Tibial nerve (tissue), 4 donors: ENCODE results near the gene DNAI2. TPM values are rescaled to one million over a fixed set of nuclear protein-coding genes. Genes with fewer than 3 reads are reported as not detected.

Experiments
- DNase-seq, 2 donors: peaks; one replicate each; pipeline ENCODE4 v3.0.0-alpha.2; 2019; ENCODE audit warnings: low spot score in 2 of 2
- H3K27ac ChIP-seq, 4 donors: fragments of 200-600 bp; sonication (generic) in 3 of 4; one replicate each; pipeline ENCODE4 v1.5.1; 2017 to 2019; ENCODE audit warnings: mild to moderate bottlenecking in 1 of 4
- H3K27me3 ChIP-seq, 2 donors: fragments of 200-600 bp; sonication (generic) in 1 of 2; one replicate each; pipeline versions ENCODE4 v1.5.1 to v1.6.0; 2017 to 2019
- H3K36me3 ChIP-seq, 3 donors: fragments of 200-600 bp; sonication (generic); one replicate each; pipeline ENCODE4 v1.5.1; 2018 to 2019
- H3K4me1 ChIP-seq, 4 donors: fragments of 200-600 bp; sonication (generic) in 3 of 4; one replicate each; pipeline ENCODE4 v1.5.1; 2017 to 2019
- H3K4me3 ChIP-seq, 4 donors: fragments of 200-600 bp; sonication (generic) in 3 of 4; one replicate each; pipeline ENCODE4 v1.5.1; 2017 to 2019; ENCODE audit warnings: mild to moderate bottlenecking in 1 of 4, moderate library complexity in 1 of 4
- H3K9me3 ChIP-seq, 4 donors: fragments of 200-600 bp; sonication (generic) in 3 of 4; one replicate each; pipeline ENCODE4 v1.5.1; 2017 to 2019
- CTCF ChIP-seq, 5 experiments: fragments of 200-600 bp in 3 of 5; fragments of 450-650 bp in 2 of 5; sonication (generic) in 3 of 5; IDR thresholded peaks; one replicate each; pipeline ENCODE4 v1.5.1; 2016 to 2019; ENCODE audit warnings: antibody characterized with exemption in 5 of 5, mild to moderate bottlenecking in 3 of 5, moderate library complexity in 2 of 5
- EP300 ChIP-seq, 2 donors: sonication (generic); formaldehyde crosslinking; IDR thresholded peaks; one replicate each; pipeline ENCODE4 v1.6.1; 2017; ENCODE audit warnings: antibody characterized with exemption in 2 of 2, mild to moderate bottlenecking in 1 of 2
- POLR2A ChIP-seq, 2 donors: fragments of 450-650 bp; IDR thresholded peaks; one replicate each; pipeline ENCODE4 v1.6.1; 2017; ENCODE audit warnings: antibody characterized with exemption in 2 of 2, mild to moderate bottlenecking in 2 of 2, moderate library complexity in 2 of 2
- WGBS, 2 donors: methylation state at CpG; one replicate each; pipeline ENCODE4 v1.1.5; 2018; 5-methylcytosine and 5-hydroxymethylcytosine counted together
- total RNA-seq, 4 donors: library from RNA; depleted of rRNA; stranded (reverse); fragments of >200 nt; gene quantifications; one replicate each; pipeline ENCODE4 v1.1.0, GENCODE V29; 2016

DNAI2 gene
- total RNA-seq, 4 donors from 2014 or later: 0.60 TPM; not detected in 3

GRCh38 chr17:74250324-74250995, 23.6 kb upstream of the DNAI2 start:
- no peak for TF ChIP-seq EP300 (IDR thresholded peaks at IDR 0.05)
- TF ChIP-seq POLR2A (IDR thresholded peaks at IDR 0.05): no peak
- TF ChIP-seq CTCF (IDR thresholded peaks at IDR 0.05): no peak
- WGBS, 2 donors: 52 to 64% methylated on average over 12 of the region's 12 CpGs
- peaks cover 0 to 14% (median 2%) of the 10 kb centered on the region in 4 donors for H3K4me1 ChIP-seq
- no peak overlapping the region for H3K4me3 ChIP-seq
- DNase-seq: no peak
- no peaks in the 10 kb centered on the region for H3K27me3 ChIP-seq
- peaks cover 0 to 76% (median 0%) of the 10 kb centered on the region in 3 donors for H3K36me3 ChIP-seq
- H3K27ac ChIP-seq: no peak overlapping the region
- no peaks in the 10 kb centered on the region for H3K9me3 ChIP-seq

- Histone ChIP-seq H3K4me1 (peaks cover 0 to 8% (median 1%) of the 10 kb centered on the region in 4 donors), H3K36me3 (peaks cover 0 to 82% (median 0%) of the 10 kb centered on the region in 3 donors), H3K27ac (no peak overlapping the region), H3K4me3 (no peak overlapping the region), H3K9me3 (no peaks in the 10 kb centered on the region), H3K27me3 (no peaks in the 10 kb centered on the region)
- 87% methylated on average over 7 of the region's 8 CpGs for WGBS, 2 donors
- no peak for DNase-seq
- TF ChIP-seq POLR2A (IDR thresholded peaks at IDR 0.05): no peak
- no peak for TF ChIP-seq CTCF (IDR thresholded peaks at IDR 0.05)
These were observed 23.0 kb upstream of the DNAI2 start for GRCh38 chr17:74251051-74251450.

GRCh38 chr17:74251569-74251968, 22.5 kb upstream of the DNAI2 start:
- Histone ChIP-seq H3K36me3 (peaks cover 0 to 88% (median 0%) of the 10 kb centered on the region in 3 donors), H3K27me3 (no peaks in the 10 kb centered on the region), H3K9me3 (no peaks in the 10 kb centered on the region), H3K27ac (no peak overlapping the region), H3K4me1 (peaks cover 0 to 3% (median 0%) of the 10 kb centered on the region in 4 donors), H3K4me3 (no peak overlapping the region)
- WGBS, 2 donors: 83 to 84% methylated on average over 6 of the region's 6 CpGs
- DNase-seq: no peak
- TF ChIP-seq POLR2A (IDR thresholded peaks at IDR 0.05) (no peak), CTCF (IDR thresholded peaks at IDR 0.05) (no peak), EP300 (IDR thresholded peaks at IDR 0.05) (no peak)

- Histone ChIP-seq H3K9me3 (no peaks in the 10 kb centered on the region), H3K36me3 (peaks cover 0 to 93% (median 0%) of the 10 kb centered on the region in 3 donors), H3K27me3 (no peaks in the 10 kb centered on the region), H3K4me3 (no peak overlapping the region), H3K27ac (no peak overlapping the region), H3K4me1 (no peaks in the 10 kb centered on the region)
- no peak for TF ChIP-seq EP300 (IDR thresholded peaks at IDR 0.05)
- TF ChIP-seq CTCF (IDR thresholded peaks at IDR 0.05): no peak
- TF ChIP-seq POLR2A (IDR thresholded peaks at IDR 0.05): no peak
- 67 to 96% methylated on average over 5 to 8 of the region's 8 CpGs for WGBS, 2 donors
- no peak for DNase-seq
These were observed 21.8 kb upstream of the DNAI2 start for GRCh38 chr17:74252211-74252610.

- no peak for DNase-seq
- TF ChIP-seq EP300 (IDR thresholded peaks at IDR 0.05) (no peak), POLR2A (IDR thresholded peaks at IDR 0.05) (no peak), CTCF (IDR thresholded peaks at IDR 0.05) (no peak)
- H3K4me3 ChIP-seq: no peak overlapping the region
- no peaks in the 10 kb centered on the region for H3K4me1 ChIP-seq
- WGBS, 2 donors: 72 to 82% methylated on average over 11 to 13 of the region's 13 CpGs
- peaks cover 0 to 93% (median 0%) of the 10 kb centered on the region in 3 donors for H3K36me3 ChIP-seq
- H3K27ac ChIP-seq: no peak overlapping the region
- no peaks in the 10 kb centered on the region for H3K9me3 ChIP-seq
- H3K27me3 ChIP-seq: no peaks in the 10 kb centered on the region
These were observed 21.0 kb upstream of the DNAI2 start for GRCh38 chr17:74253036-74253435.
